Activated naive CD8-positive, alpha-beta T cell treated with anti-CD3 and anti-CD28 coated beads, Interleukin-2, amount 10 ng/mL, durations not matched to agents 7 days and 5 days (primary cell): ENCODE data around the gene SVEP1. TPM values are rescaled to one million over a fixed set of nuclear protein-coding genes. Genes with fewer than 3 reads are reported as not detected.
A peak's percentile ranks its signal among the peaks of the same experiment; 100 is the strongest.
"Not testable (repeated sequence)": the region's sequence is repeated elsewhere in the genome, so short reads cannot be mapped to it uniquely, and the experiment has no call there.

Experiments used
- ATAC-seq: fragments of 150-1000 bp; cut with Tn5 transposase; one replicate; pipeline ENCODE4 v1.10.0; 2021; ENCODE audit warnings: low read depth, moderate library complexity
- POLR2A ChIA-PET: fragments of 350-600 bp; sonication (Branson Sonifier 250); formaldehyde crosslinking; loops from one replicate; lab custom pipeline; 2021; ENCODE audit warnings: antibody characterized with exemption; lab: Charles Lee
- DNase-seq: peaks from one replicate; pipeline ENCODE4 v3.0.0; 2021
- H3K27ac Mint-ChIP-seq: one replicate; pipeline ENCODE4 v1.8.0; 2022; ENCODE audit warnings: mild to moderate bottlenecking, mixed read lengths
- H3K27me3 Mint-ChIP-seq: one replicate; pipeline ENCODE4 v1.8.0; 2022; ENCODE audit warnings: mild to moderate bottlenecking, moderate library complexity, mixed read lengths
- H3K36me3 Mint-ChIP-seq: one replicate; pipeline ENCODE4 v1.8.0; 2021; ENCODE audit warnings: mild to moderate bottlenecking, mixed read lengths
- H3K4me1 Mint-ChIP-seq: one replicate; pipeline ENCODE4 v1.8.0; 2021; ENCODE audit warnings: mixed read lengths
- H3K4me3 Mint-ChIP-seq: one replicate; pipeline ENCODE4 v1.8.0; 2022; ENCODE audit warnings: mild to moderate bottlenecking, moderate library complexity, mixed read lengths
- H3K9me3 Mint-ChIP-seq: one replicate; pipeline ENCODE4 v1.8.0; 2021; ENCODE audit warnings: mixed read lengths
- total RNA-seq, 2 experiments: library from RNA; stranded (reverse); gene quantifications; one replicate each; pipeline ENCODE4 v1.2.3, GENCODE V29; 2021

The SVEP1 gene
- not detected for total RNA-seq

DNA sequence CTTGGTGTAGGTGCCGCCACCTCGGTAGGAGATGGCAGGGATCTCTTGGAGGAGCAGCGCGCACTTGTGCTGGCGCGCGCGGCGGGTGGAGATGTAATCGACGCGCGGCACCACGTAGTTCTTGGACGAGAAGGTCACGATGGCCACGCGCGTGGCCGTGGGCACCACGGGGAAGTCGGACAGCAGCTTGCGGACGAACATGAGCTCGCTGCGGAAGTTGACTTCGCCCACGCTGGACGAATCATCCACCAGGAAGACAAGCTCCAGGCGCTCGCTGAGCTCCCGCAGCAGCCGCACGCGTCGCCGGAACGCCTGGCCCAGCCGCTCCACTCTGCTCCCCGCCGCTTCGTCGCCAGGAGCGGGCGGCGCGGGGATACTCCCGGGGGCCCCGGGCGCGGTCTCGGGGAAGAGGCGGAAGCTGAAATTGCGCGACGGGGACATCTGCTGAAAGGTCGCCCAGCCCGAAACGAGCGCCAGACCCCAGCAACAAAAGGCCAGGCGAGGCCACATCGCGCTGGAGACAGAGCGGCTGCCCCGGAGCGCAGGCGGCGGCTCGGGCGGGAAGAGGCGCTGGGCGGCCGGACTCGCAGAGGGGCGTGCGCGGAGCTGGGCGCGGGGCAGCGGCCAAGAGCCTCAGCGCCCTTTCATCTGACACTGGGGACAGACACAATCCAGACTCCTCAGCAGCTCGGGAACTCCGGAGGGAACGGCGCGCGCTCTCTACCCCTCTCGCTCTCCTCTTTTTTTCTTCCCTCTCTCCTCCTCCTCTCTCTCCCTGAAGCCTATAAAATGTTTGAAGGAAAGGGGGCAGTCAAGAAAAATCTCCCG lies at the start of gene SVEP1:
TSS of gene SVEP1 (minus strand) at position 708 of the 828 bp plus-strand sequence. CDS start at position 510, 198 bp downstream.
- no peaks in the 10 kb centered on the region for H3K36me3 Mint-ChIP-seq

DNA sequence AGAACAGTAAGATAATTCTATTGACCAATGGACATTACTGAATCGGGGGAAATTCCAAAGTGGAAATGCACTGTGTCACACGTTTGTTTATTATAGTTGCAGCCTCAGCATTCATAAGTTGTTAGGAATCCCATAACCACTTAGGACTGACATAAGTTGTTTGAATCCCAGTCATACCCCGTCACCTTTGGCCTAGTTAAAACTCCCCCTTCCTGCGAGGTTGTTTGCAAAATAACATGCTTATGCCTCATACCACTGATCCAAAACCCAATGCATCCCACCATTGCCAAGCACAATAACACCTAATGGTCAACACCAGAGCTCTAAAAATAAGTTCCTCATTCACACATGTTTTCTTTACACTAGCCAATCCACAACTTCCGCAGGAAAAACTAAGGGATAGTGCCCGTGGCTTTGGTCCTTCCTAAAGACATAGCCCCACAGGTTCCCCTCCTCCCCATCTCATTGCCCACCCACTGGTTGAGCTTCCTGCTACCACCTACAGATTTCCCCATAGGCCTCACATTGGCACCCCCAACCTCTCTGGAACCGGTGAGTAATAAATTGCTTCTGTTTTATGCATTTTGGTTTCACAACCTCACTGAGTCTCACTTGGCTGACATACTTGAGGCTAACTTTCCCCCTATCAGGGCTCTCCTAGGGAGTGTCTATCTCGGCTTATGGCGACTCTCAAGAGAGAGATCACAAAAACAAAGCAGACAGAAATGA lies 46.7 kb upstream of the SVEP1 start:
- no peaks in the 10 kb centered on the region for H3K4me1 Mint-ChIP-seq
- H3K27ac Mint-ChIP-seq = no peak overlapping the region
- no peak overlapping the region for H3K4me3 Mint-ChIP-seq
- no peaks in the 10 kb centered on the region for H3K9me3 Mint-ChIP-seq
- POLR2A ChIA-PET = no interaction called here
- H3K36me3 Mint-ChIP-seq = no peaks in the 10 kb centered on the region
- H3K27me3 Mint-ChIP-seq = peaks cover 4% of the 10 kb centered on the region
- DNase-seq (no peak), ATAC-seq (no peak)

More for the DNA sequence above, at the start of gene SVEP1:
- DNase-seq (no peak), ATAC-seq (no peak)
- H3K4me1 Mint-ChIP-seq = peaks cover 3% of the 10 kb centered on the region
- POLR2A ChIA-PET = no interaction called here
- H3K27ac Mint-ChIP-seq = peak within 1 kb of the TSS; percentile 24
- H3K9me3 Mint-ChIP-seq = no peaks in the 10 kb centered on the region
- H3K27me3 Mint-ChIP-seq = peaks cover 37% of the 10 kb centered on the region
- H3K4me3 Mint-ChIP-seq = peak within 1 kb of the TSS; percentile 28

DNA sequence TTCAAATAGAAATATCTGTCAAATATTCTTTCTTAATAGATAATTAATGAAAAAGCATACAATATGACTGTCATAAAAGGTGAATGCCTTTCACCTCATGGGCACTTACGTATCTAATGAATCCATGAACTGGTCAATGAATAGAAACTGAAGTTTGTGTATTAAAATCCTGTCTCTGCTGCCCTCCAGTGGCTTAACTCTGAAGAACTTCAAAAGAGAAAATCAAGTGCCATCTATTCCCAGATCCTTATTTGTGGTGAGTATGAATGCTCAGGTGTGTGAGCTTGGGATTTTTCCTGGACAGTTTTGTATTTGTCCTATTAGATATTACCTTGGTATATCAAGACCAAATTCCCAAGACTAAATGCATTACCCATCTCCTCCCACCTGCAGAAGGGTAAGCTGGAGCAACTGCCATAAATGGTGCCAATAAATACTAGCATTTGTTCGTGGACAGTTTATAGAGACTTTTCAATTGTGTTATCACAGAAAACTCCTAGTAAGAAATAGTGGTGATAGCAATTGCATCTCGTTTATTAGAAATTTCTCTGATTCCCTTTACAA lies 44.0 kb upstream of the SVEP1 start:
- POLR2A ChIA-PET = no interaction called here
- Mint-ChIP-seq H3K36me3 (no peaks in the 10 kb centered on the region), H3K27me3 (peaks cover 4% of the 10 kb centered on the region), H3K27ac (no peak overlapping the region), H3K4me3 (no peak overlapping the region), H3K9me3 (no peaks in the 10 kb centered on the region), H3K4me1 (no peaks in the 10 kb centered on the region)
- DNase-seq (no peak), ATAC-seq (no peak)

DNA sequence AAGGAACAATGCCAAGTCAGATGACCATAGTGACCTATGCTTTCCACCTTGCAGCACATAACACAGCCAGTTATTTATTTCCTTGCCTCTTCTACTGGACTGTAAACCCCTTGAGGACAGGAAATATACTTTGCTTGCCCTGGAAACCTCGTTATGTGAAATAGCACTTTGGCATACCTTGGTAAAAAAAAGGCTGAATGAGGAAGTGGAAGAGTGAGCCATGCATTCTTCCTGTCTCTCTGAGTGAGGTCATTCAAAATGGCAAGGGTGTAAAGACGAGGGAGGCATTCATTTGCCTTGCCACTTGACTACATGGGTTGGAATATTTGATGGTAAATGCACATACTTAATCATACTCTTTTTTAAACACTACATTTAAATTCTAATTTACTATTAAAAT lies 42.8 kb upstream of the SVEP1 start:
- POLR2A ChIA-PET = no interaction called here
- Mint-ChIP-seq H3K4me3 (no peak overlapping the region), H3K4me1 (no peaks in the 10 kb centered on the region)

DNA sequence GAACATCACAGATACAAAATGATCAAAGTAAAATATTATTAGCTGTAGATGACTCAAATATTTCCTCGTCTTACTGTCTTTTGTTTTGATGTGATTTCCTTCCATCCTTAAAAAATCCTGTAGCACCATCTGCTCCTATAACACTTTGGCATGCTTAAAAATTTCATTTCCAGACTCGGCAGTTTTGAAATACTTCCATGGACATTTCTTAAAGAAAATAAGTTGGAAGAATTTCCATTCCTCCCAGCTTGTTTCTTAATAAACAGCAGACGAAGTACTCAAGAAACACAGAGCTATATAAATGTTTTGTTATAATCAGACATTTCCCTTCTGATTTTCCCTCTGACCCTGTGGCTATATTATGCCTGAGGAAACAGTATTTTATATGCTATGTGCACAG lies 41.2 kb upstream of the SVEP1 start:
- no peaks in the 10 kb centered on the region for H3K4me1 Mint-ChIP-seq
- H3K4me3 Mint-ChIP-seq = no peak overlapping the region
- no peak overlapping the region for H3K27ac Mint-ChIP-seq
- POLR2A ChIA-PET = no interaction called here
- H3K36me3 Mint-ChIP-seq = no peaks in the 10 kb centered on the region
- no peaks in the 10 kb centered on the region for H3K9me3 Mint-ChIP-seq
- peaks cover 2% of the 10 kb centered on the region for H3K27me3 Mint-ChIP-seq
- no peak for DNase-seq
- ATAC-seq = no peak

More for the DNA sequence above, 42.8 kb upstream of the SVEP1 start:
- no peak for DNase-seq
- ATAC-seq = no peak
- Mint-ChIP-seq H3K27me3 (peaks cover 4% of the 10 kb centered on the region), H3K36me3 (no peaks in the 10 kb centered on the region), H3K9me3 (no peaks in the 10 kb centered on the region), H3K27ac (no peak overlapping the region)

DNA sequence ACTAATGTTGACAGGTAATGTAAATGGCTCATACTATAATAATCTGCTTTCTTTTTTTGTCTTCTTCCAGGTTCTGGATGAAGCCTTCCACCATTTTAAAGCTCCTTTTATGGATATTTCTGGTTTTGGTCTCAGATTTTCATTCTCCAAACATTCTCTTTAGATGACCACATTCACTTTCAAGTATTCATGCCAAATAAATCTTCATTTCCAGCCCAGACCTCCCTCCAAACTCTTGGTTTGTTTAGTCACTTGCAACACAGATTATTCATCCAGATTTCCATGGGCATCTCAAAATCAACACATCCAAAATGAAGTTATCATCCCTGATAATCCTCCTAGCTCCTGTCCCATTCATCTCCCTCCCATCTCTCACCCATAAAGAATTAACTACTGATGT lies 40.3 kb upstream of the SVEP1 start:
- no peak overlapping the region for H3K4me3 Mint-ChIP-seq
- no peaks in the 10 kb centered on the region for H3K36me3 Mint-ChIP-seq
- DNase-seq = no peak
- no peaks in the 10 kb centered on the region for H3K4me1 Mint-ChIP-seq
- peaks cover 2% of the 10 kb centered on the region for H3K27me3 Mint-ChIP-seq
- no peaks in the 10 kb centered on the region for H3K9me3 Mint-ChIP-seq
- no peak for ATAC-seq
- POLR2A ChIA-PET = no interaction called here
- no peak overlapping the region for H3K27ac Mint-ChIP-seq

DNA sequence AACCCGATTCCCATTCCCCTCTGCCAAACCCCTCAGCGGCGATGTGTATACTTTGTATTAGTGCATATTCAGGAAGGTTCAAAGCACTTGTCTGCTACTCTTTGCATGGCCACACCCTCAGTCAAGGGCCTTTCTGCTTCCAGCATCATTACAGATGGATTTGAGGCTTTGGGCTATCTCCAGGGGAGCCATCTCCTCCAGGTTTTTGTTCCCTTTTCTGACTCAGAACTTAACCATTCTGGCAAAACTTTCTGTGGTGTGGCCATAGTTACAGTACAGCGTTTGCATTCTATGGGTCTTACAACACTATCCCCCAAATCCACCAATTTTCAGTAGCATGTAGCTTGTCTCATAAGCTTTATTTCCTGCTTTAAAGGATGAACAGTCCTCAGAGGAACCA lies 36.0 kb upstream of the SVEP1 start:
- H3K27ac Mint-ChIP-seq = no peak overlapping the region
- H3K36me3 Mint-ChIP-seq = no peaks in the 10 kb centered on the region
- no peak for DNase-seq
- no peak for ATAC-seq
- H3K4me3 Mint-ChIP-seq = no peak overlapping the region
- POLR2A ChIA-PET = no interaction called here
- H3K27me3 Mint-ChIP-seq = peaks cover 2% of the 10 kb centered on the region
- no peaks in the 10 kb centered on the region for H3K4me1 Mint-ChIP-seq
- no peaks in the 10 kb centered on the region for H3K9me3 Mint-ChIP-seq

DNA sequence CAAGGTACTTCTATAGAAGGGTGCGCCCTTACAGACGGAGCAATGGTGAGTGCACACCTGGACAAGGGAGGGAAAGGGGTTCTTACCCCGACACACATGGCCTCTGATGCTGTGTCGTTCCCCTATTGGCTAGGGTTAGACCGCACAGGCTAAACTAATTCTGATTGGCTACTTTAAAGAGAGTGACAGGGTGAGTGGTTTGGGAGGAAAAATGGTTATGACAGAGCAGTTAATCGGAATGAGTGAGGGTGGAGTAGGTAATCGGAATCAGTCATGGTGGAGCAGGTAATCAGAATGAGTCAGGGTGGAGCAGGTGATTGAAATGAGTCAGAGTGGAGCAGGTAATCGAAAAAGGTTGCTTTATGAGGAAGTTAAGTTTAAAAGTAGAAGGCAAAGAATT lies 35.0 kb upstream of the SVEP1 start:
- H3K36me3 Mint-ChIP-seq, H3K27ac Mint-ChIP-seq, ATAC-seq, H3K4me3 Mint-ChIP-seq, H3K4me1 Mint-ChIP-seq, H3K9me3 Mint-ChIP-seq, DNase-seq, POLR2A ChIA-PET, H3K27me3 Mint-ChIP-seq: not testable (repeated sequence)

DNA sequence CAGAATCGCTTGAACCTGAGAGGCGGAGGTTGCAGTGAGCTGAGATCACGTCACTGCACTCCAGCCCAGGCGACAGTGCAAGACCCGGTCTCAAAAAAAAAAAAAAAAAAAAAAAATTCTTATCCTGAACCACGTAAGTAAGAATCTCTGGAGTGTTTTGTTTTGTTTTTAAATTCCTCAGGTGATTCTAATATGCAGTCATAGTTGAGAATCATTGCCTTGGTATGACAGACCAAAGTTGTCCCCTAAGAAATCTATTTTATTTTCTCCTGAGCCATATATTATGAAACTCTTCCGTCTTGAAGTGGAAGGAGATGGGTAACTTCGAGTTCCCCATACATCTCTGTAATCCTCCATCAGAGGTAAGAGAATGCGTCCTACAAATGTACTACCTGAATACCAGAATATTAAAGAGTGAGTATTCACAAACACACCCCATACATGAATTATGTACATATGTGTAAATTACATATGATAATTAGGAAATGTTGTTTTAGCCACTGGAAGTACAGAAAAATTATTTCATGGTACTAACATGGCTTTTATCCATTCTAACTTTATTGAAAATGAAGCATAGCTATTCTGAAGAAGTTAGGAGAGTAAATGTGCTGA lies 26.7 kb upstream of the SVEP1 start:
- POLR2A ChIA-PET = no interaction called here
- H3K27ac Mint-ChIP-seq = no peak overlapping the region
- ATAC-seq (no peak), DNase-seq (no peak)
- H3K9me3 Mint-ChIP-seq = peaks cover 1% of the 10 kb centered on the region
- H3K4me1 Mint-ChIP-seq = no peaks in the 10 kb centered on the region
- no peaks in the 10 kb centered on the region for H3K36me3 Mint-ChIP-seq
- H3K27me3 Mint-ChIP-seq = peaks cover 2% of the 10 kb centered on the region
- no peak overlapping the region for H3K4me3 Mint-ChIP-seq

DNA sequence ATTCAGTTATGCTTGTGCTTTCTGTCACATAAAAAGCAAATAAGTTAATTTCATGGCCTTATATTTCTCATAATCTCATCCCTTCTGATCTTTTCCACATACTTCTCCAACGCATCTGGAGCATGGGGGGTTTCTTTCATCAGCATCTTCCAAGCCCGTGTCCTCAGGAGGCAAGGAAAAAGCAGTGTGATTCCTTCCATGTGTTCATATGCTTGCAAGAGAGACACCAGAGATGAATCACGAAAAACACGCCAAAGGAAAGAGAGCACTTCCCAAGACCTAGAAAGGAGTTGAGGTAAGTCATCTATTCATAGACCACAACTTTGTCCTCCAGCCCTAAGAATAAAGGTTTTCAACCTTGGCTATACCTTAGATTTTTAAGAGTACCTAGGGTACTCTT lies 26.0 kb upstream of the SVEP1 start:
- Mint-ChIP-seq H3K27ac (no peak overlapping the region), H3K4me1 (no peaks in the 10 kb centered on the region), H3K27me3 (peaks cover 2% of the 10 kb centered on the region), H3K9me3 (peaks cover 1% of the 10 kb centered on the region), H3K4me3 (no peak overlapping the region), H3K36me3 (no peaks in the 10 kb centered on the region)
- DNase-seq = no peak
- ATAC-seq = no peak
- POLR2A ChIA-PET = no interaction called here

DNA sequence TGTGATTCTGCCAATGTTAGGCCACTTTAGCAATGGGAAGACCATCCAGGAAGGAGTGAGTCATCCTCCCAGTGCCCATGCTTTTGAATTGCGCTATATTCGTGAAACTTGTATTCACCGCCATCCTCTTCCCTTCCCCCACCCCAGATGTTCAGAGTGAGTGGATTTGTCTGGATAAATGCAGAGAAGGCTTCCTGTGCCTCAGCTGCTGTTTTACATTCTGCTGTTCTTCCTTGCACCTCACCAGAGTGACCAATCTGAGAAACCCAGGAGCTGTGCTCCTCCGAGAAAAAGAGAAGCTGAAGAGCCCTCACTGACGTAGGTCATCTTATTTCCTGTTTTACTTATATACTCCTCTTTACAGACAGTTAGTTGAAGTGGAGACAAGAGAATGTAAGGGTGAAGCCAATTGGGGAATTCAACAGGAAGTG lies 24.6 kb upstream of the SVEP1 start:
- DNase-seq (no peak), ATAC-seq (no peak)
- no peaks in the 10 kb centered on the region for H3K4me1 Mint-ChIP-seq
- H3K9me3 Mint-ChIP-seq = peaks cover 1% of the 10 kb centered on the region
- H3K4me3 Mint-ChIP-seq = no peak overlapping the region
- H3K27me3 Mint-ChIP-seq = peaks cover 2% of the 10 kb centered on the region
- H3K27ac Mint-ChIP-seq = no peak overlapping the region
- H3K36me3 Mint-ChIP-seq = no peaks in the 10 kb centered on the region
- POLR2A ChIA-PET = no interaction called here

DNA sequence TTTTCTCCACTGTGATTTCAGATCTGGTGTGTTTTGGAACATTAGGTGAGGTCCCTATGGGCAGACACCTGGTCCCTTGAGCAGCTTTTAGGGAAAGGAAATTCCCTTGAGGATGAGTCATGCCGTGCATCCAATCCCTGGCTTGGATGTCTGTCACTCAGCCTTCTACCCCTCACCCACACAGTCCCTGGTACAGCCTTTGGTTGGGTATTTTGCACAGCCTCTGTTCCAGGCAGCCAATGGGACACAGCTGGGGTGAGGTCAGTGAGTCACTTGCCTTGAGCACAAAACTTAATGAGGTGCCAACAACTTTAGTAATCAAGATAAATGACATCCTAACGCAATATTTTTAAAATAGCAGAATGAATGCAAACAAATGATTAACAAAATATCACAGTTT lies 22.7 kb upstream of the SVEP1 start:
- Mint-ChIP-seq H3K4me1 (no peaks in the 10 kb centered on the region), H3K36me3 (no peaks in the 10 kb centered on the region), H3K27ac (no peak overlapping the region), H3K27me3 (peaks cover 2% of the 10 kb centered on the region), H3K9me3 (peaks cover 4% of the 10 kb centered on the region), H3K4me3 (no peak overlapping the region)
- DNase-seq = no peak
- ATAC-seq = no peak
- POLR2A ChIA-PET = no interaction called here

DNA sequence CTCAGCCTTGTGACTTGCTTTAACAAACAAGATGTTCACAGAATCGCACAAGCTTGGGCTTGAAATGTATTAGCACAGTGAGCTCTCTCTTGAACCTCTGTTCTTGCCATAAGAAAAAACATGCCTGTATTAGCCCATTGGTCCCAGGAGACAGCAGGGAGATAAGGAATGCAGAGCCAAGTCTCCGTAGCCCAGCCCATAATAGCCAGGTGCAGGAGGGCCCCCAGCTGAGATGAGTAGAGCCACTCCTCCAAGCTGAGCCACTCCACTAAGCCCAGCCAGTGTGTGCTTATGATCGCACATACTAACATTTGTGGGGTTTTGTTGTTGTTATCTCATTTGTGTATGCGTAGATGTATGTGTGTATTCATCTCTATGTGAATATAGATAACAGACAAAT lies 21.6 kb upstream of the SVEP1 start:
- no peak for ATAC-seq
- no peaks in the 10 kb centered on the region for H3K36me3 Mint-ChIP-seq

More for the DNA sequence above, 21.6 kb upstream of the SVEP1 start:
- Mint-ChIP-seq H3K4me3 (no peak overlapping the region), H3K27ac (no peak overlapping the region), H3K27me3 (peaks cover 2% of the 10 kb centered on the region), H3K9me3 (peaks cover 4% of the 10 kb centered on the region), H3K4me1 (no peaks in the 10 kb centered on the region)
- POLR2A ChIA-PET = no interaction called here
- no peak for DNase-seq
